IPS DF 4.7 (cell line): ENCODE results near the gene OTOG.

Experiments
- DNase-seq: peaks from one replicate; pipeline ENCODE4 v3.0.0-alpha.2; 2013; ENCODE audit warnings: low spot score; ENCODE audit errors: extremely low read depth

OTOG gene

DNA sequence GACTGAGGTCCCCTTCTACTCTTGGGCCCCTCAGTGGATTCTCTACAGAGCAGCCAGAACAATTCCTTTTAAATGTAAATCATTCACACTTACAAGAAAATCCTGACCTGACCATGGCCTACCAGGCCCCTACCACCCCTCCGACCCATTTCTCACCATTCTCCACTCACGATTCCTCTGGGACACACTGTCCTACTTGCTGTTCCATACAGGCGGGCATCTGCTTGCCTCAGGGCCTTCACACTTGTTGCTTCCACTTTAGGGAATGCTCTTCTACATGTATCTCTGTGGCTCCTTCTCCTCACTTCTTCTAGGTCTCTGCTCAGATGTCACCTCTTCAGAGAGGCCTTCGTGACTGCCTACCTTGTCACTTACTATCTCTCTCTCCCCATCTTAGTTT is 6.3 kb upstream of the OTOG start:
- no peak for DNase-seq

DNA sequence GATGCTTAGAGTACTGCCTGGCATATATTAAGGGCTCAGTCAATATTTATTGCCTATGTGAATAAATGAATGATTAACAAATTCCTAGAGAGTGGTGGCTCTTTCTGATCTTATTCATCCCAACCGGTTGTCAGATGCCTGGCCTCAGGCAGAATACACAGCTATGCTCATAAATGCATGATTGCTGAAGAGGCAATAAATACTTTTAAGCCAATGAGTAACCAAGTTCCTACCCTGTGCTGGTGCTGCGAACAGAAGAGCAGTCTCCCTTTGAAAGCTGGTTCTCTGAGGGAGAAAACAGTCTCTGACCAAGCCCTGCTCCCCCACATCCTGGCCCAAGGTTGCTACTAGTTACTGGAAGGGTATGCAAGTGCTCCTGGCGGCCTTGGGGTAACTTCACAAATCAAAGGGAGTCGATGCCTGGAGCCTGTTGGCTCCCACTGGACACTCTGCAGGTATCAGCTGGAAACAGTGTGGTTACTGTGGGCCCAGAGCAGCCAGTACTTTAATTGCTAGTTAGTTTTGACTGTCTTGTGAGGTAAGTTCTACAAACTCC is 5.7 kb upstream of the OTOG start:
- no peak for DNase-seq

DNA sequence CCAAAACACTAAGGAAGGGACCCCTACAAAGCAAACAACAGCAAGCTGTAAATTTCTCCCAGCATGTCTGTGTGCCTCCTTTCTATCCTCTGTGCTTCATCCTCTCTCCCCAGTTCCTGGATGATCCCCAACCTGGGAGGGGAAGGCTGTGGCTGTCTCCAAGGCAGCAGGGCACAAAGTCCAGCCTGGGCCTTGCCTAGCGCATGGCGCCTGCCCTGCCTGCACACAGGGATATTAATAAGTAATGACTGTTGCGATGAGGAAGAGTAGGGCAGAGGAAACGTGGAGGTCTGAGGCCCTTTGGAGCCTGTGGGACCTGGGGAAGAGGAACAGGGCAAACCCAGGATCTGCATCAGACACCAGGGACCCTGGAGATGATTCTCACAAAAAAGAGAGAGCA is 4.8 kb upstream of the OTOG start:
- DNase-seq = no peak

- DNase-seq = no peak
These were observed 4.0 kb upstream of the OTOG start for GRCh38 chr11:17543041-17543440.

GRCh38 chr11:17543574-17544180 is 3.4 kb upstream of the OTOG start:
- no peak for DNase-seq

DNA sequence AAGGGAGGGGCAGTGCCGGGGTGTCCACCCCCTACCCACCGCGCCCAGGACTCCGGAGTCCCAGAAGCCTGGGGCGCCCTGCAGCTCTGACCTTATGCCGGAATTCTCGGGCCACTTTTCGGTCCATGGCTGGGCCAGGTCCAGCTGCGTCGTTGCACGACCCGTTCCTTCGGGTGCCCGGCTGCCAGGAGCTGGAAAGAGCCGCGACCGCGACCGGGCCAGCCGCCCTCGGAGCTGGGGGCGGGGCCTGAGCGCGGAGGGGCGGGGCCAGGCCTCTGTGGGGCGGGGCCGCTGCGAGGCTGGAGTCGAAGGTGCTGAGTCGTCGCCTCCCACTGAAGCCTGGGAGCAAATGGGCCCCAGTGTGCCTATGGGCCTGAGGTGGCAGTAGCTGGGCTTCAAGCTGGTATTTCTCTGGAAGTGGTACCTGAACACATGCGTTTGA is 2.9 kb upstream of the OTOG start, which contains the start of gene USH1C:
Gene USH1C (minus strand): TSS at position 236 of the 442 bp plus-strand sequence. CDS start 109 bp downstream, at position 127.
- DNase-seq = no peak

GRCh38 chr11:17546240-17546639 is 819 bp upstream of the OTOG start:
- DNase-seq = no peak

DNA sequence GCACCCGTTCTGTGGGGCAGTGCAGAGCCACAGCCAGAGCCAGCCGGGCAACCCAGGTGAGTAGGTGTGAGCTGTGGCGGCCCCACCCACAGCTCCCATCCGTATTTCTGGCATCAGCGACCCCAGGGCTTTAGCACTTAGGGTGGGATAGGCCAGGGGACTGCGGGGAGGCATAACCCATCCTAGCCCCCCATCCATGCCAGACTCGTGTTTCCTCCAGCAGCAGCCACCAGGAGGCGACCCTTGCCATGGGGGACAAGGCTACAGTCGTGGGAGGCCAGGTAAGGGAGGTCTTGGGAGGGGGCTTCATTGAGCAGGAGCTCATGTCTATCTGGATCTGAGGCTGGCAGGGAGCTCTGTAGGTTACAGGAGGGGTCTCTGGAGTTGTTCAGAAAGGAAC is 873 bp downstream of the OTOG start:
- DNase-seq = no peak

- no peak for DNase-seq
These were observed 1.4 kb downstream of the OTOG start for GRCh38 chr11:17548444-17548843.

- DNase-seq = no peak
These were observed 3.6 kb downstream of the OTOG start for GRCh38 chr11:17550450-17551346.

DNA sequence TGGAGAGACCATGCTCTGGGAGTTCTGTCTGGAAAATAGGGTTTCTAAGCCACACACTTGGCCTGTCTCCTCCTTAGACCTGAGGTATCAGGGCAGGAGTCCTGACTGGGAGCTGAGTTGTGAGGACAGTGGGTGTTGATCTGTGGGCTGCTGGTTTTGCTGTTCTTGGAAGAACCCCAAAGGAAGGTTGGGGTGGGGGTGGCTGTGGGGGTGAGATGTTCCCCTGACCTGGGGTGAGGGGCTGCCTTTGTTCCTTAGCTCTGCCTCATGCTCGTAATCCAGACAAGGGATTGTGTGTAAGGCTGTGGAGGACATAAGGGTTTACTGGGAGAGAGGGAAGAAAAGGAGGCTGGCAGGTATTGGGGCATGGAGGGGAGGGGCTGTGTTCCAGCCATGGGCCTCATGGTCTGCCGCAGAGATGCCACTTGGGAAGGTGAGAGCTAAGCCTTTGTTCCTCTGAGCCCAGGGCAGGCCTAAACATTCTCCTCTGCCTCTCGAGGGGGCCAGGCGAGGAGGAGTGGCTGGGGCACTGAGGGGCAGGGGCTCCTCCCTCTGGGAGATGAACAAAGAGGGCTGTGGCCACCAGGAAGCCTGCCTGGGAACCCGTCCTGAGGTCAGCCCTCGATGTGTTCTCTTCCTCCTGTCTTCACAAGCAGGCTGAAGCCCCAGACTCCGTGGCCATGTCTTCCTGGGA is 4.4 kb downstream of the OTOG start:
- no peak for DNase-seq

DNA sequence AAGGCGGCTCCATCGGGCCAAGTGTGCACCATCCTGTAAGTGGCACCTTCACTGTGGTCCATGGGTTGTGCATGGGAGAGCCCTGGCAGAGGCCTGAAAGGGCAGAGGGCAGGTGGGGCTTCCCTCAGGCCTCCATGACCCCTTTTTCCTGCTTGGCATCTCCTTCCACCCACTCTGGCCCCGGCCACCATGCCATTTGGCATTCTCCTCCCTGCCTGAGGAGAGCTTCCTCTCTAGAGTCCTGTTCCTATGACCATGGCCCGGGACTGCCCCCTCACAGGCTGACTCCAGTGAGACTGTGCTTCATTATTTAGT is 4.9 kb downstream of the OTOG start:
- DNase-seq = no peak

DNA sequence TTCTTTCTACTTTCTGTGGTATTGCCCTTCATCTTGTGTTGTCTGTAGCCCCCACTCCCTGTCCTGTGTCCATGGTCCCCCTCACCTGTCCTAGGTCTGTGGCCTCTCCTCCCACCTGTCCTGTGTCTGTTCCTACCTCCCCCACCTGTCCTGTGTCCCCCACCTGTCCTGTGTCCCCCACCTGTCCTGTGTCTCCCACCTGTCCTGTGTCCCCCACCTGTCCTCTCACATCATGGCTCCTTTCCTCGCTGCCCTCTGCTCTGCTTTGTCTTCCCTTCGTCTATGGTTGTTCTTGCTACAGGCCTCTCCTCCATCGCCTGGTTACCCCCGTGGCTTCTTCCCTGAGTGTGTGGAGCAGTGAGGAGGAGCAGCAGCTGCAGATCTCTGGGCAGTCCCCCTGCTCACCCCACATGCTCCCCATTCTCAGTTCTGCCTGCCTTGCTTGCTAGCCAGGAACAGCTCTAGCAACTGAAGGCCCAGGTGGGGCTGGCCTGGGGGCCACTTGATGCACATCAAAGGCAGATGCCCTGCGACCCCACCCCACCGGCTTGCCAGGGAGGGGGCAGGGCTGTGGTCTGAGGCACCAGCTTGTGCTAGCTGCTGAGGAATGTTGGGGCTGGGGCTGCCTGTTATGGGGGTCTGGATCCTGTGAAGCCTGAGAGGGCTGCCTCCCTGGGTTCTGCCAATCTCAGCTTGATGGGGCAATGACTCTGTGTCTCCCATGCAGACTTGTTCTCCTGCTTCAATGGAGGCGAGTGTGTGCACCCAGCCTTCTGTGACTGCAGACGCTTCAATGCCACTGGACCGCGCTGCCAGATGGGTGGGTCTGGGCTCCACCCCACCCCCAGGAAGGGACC is 5.6 kb downstream of the OTOG start:
- no peak for DNase-seq

DNA sequence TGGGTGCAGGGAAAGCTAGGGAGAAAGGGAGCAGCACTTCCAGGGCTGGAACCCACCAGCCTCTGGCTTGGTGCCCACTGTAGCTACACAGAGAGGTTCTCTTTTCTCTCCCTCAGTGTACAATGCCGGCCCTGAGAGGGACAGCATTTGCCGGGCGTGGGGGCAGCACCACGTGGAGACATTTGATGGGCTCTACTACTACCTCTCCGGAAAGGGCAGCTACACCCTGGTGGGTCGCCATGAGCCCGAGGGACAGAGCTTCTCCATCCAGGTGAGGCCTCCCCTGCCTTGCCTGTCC is 6.1 kb downstream of the OTOG start:
- DNase-seq = no peak

DNA sequence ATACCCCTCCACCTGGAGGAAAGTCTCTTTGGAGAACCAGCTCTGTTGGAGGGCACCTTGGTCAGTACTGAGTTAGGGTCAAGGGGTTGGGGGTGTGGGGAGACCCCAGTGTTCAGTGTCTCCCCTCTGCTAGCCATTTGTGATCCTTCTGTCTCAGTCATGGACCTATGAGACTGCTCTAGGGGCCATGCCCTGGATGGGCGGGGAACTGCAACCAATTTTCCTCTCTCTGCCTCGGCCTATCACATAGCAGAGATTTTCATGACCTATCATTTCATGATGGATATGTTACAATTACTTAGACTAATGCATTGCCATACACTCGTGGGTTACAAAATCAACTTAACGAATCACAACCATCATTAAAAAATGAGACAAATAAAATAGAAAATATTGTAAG is 7.4 kb downstream of the OTOG start:
- no peak for DNase-seq

DNA sequence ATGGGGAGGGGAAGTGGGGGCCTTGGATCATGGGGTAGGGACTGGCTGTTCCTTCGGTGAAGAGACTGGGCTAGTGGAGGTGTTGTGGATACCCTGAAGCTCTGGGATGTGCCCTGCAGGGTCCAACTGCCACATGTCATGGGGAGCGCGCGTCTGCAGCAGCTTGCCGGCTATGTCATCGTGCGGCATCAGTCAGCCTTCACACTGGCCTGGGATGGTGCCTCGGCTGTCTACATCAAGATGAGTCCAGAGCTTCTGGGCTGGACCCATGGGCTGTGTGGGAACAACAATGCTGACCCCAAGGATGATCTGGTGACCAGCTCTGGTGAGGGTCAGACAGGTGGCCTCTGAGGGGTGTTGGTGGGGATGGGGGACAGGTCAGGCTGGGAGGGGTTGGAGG is 9.9 kb downstream of the OTOG start:
- DNase-seq = no peak

GRCh38 chr11:17558025-17558780 is 11.1 kb downstream of the OTOG start:
- no peak for DNase-seq

- DNase-seq = no peak
These were observed 11.9 kb downstream of the OTOG start for GRCh38 chr11:17558916-17559315.

DNA sequence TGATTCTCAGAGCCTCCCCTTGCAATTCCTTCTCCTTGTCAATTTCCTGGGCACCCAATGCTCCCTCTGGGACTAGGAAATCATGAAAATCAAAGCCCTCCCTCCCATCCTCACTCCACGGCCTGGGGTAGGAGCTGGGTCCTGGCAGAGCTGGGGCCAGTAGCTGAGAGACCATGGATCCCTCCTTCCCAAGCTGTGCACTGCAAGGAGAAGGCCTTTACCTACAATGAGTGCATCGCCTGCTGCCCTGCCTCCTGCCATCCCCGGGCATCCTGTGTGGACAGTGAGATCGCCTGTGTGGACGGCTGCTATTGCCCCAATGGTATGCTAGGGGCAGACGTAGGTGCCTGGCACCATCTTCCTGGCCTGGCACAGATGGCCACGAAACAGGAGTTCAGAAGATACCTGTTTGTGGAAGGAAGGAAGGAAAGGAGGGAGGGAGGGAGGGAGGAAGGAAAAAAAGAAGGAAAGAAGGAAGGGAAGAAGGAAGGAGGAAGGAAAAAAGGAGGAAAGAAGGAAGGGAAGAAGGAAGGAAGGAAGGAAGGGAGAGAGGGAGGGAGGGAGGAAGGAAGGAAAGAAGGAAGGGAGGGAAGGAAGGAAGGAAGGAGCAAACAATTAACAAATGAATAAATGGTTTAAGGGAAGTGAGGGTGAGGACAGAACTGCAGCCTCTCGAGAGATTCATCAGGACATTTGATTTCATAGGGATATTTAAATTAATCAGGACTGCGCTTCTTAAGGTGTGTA is 12.5 kb downstream of the OTOG start:
- DNase-seq = no peak
